Spleen (tissue), 7 donors: Measurements from ENCODE around the gene MAPK14.

ENCODE experiments used
- CTCF ChIP-seq, 11 experiments: fragments of 200-600 bp in 7 of 11; fragments of 450-650 bp in 4 of 11; sonication (generic) in 4 of 11; IDR thresholded peaks in 8 of 11; conservative IDR thresholded peaks in 3 of 11; 1 replicate in 7 of 11; 2 replicates in 4 of 11; pipeline versions ENCODE4 v1.4.0 to v1.8.0; 2016 to 2021; ENCODE audit warnings: antibody characterized with exemption in 11 of 11, inconsistent platforms in 4 of 11, mild to moderate bottlenecking in 1 of 11
- POLR2A ChIP-seq, 3 donors: fragments of 450-650 bp; IDR thresholded peaks; one replicate each; pipeline ENCODE4 v1.5.1; 2017; ENCODE audit warnings: antibody characterized with exemption in 3 of 3, mild to moderate bottlenecking in 1 of 3
- POLR2AphosphoS5 ChIP-seq, 3 donors: sonication (generic); formaldehyde crosslinking; IDR thresholded peaks; one replicate each; pipeline ENCODE4 v1.5.1; 2017; ENCODE audit warnings: antibody characterized with exemption in 3 of 3
- donor health status: DM: no; HTN: no; CAD: no; lungs with moderate emphysema.
- donor health status: DM: no; HTN: no; CAD: no.
- donor health status: DM: no; HTN: no; CAD: no.

- TF ChIP-seq CTCF (IDR thresholded peaks at IDR 0.05 in 8 of 11, conservative IDR thresholded peaks at IDR 0.05 in 3 of 11) (no peak), POLR2AphosphoS5 (IDR thresholded peaks at IDR 0.05) (no peak), POLR2A (IDR thresholded peaks at IDR 0.05) (no peak)
Observed at GRCh38 chr6:36149476-36149875, 121.9 kb downstream of the MAPK14 start.
